ENCODE data around the gene NCK1. TPM values are rescaled to one million over a fixed set of nuclear protein-coding genes. Genes with fewer than 3 reads are reported as not detected.
"Not testable (repeated sequence)": the region's sequence is repeated elsewhere in the genome, so short reads cannot be mapped to it uniquely, and the experiment has no call there.

NCK1 gene
- total and polyA plus RNA-seq, 3 experiments from 2014 or later, result 30.9 to 62.9 (median 33.3) TPM

DNA sequence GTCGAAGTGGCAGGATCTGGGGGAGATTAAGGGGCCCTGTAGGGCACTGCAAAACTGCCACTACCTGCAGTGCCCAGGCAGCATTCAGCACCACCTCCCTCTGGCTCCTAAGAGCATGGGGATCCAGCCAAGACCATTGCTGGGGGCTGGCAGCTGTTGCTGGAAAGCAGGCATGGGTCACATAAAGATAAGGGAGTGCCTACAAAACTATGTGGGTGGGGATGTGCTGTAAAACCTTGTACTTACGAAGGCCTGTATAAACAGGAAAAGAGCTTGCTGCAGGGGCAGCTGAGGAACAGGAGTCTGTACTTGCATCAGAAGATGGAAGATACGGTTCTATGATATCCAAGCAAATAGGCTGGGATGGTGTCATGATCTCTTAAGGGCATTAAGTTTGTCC lies 122.8 kb downstream of the NCK1 start:
- H3K36me3 ChIP-seq (ENCODE audit: insufficient read depth, low read length), result no peaks in the 10 kb centered on the region
- H3K9me3 Mint-ChIP-seq, result no peaks in the 10 kb centered on the region
- H3K27ac Mint-ChIP-seq, result peak overlapping the region in 1 of 8 donors; percentile 72
- no peak for DNase-seq
- no peaks in the 10 kb centered on the region for H3K4me1 ChIP-seq (ENCODE audit: insufficient read depth, low read length)
- no peaks in the 10 kb centered on the region for H3K27me3 ChIP-seq (ENCODE audit: insufficient read depth, low read length, poor library complexity, severe bottlenecking)
- no peaks in the 10 kb centered on the region for H3K27me3 Mint-ChIP-seq
- peaks cover 2 to 13% (median 10%) of the 10 kb centered on the region in 3 donors for H3K36me3 Mint-ChIP-seq
- H3K4me3 ChIP-seq (ENCODE audit: low read length), result no peak overlapping the region
- H3K9me3 ChIP-seq (ENCODE audit: low read length), result no peaks in the 10 kb centered on the region
- ChIA-PET POLR2A (no interaction called here), CTCF (no interaction called here)
- H3K4me1 Mint-ChIP-seq, result no peaks in the 10 kb centered on the region
- H3K4me3 Mint-ChIP-seq, result no peak overlapping the region
- H3K27ac ChIP-seq (ENCODE audit: low read depth, low read length), result no peak overlapping the region

DNA sequence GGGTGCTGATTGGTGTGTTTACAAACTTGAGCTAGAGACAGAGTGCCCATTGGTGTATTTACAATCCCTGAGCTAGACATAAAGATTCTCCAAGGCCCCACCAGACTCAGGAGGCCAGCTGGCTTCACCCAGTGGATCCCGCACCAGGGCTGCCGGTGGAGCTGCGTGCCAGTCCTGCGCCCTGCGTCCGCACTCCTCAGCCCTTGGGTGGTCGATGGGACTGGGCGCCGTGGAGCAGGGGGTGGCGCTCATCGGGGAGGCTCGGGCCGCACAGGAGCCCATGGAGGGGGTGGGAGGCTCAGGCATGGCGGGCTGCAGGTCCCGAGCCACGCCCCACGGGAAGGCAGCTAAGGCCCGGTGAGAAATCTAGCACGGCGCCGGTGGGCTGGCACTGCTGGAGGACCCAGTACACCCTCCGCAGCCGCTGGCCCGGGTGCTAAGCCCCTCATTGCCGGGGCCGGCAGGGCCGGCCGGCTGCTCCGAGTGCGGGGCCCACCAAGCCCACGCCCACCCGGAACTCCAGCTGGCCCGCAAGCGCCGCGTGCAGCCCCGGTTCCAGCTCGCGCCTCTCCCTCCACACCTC lies 125.5 kb downstream of the NCK1 start:
- POLR2A ChIA-PET; H3K4me3 Mint-ChIP-seq; H3K9me3 ChIP-seq (ENCODE audit: low read length); H3K27ac Mint-ChIP-seq; H3K36me3 Mint-ChIP-seq; H3K27me3 Mint-ChIP-seq; H3K4me1 ChIP-seq (ENCODE audit: insufficient read depth, low read length); H3K27me3 ChIP-seq (ENCODE audit: insufficient read depth, low read length, poor library complexity, severe bottlenecking); H3K4me1 Mint-ChIP-seq; H3K27ac ChIP-seq (ENCODE audit: low read depth, low read length); H3K9me3 Mint-ChIP-seq; H3K36me3 ChIP-seq (ENCODE audit: insufficient read depth, low read length); H3K4me3 ChIP-seq (ENCODE audit: low read length); DNase-seq: not testable (repeated sequence)
- CTCF ChIA-PET, result interaction anchor here (2.3 kb wide), 1 partner anchor 26 kb away, joined by 5 read pairs; no protein-coding TSS in a partner anchor

DNA sequence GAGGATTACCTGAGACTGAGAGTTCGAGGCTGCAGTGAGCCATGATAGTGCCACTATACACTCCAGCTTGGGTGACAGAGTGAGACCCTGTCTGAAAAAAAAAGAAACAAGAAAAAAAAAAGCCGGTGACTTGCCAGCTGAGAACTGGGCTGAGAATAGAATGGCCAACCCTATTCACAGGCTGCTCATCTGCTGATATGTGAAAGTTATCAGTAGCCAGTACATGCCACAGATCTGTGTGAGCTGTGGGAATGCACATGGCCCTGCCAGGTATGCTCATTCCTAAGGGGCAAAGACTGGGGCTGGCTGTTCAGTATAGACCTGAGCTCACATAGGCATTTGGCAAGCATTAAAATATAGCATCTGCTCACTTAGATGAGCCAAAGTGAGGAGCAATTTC lies 126.6 kb downstream of the NCK1 start:
- no peaks in the 10 kb centered on the region for H3K9me3 Mint-ChIP-seq
- peak overlapping the region in 1 of 8 donors; percentile 90 for H3K27ac Mint-ChIP-seq
- Histone ChIP-seq H3K4me3 (ENCODE audit: low read length) (no peak overlapping the region), H3K27me3 (ENCODE audit: insufficient read depth, low read length, poor library complexity, severe bottlenecking) (no peaks in the 10 kb centered on the region), H3K4me1 (ENCODE audit: insufficient read depth, low read length) (no peaks in the 10 kb centered on the region), H3K9me3 (ENCODE audit: low read length) (no peaks in the 10 kb centered on the region), H3K27ac (ENCODE audit: low read depth, low read length) (no peak overlapping the region), H3K36me3 (ENCODE audit: insufficient read depth, low read length) (no peaks in the 10 kb centered on the region)
- H3K36me3 Mint-ChIP-seq, result peaks cover 0 to 3% (median 0%) of the 10 kb centered on the region in 3 donors
- no peaks in the 10 kb centered on the region for H3K4me1 Mint-ChIP-seq
- no peaks in the 10 kb centered on the region for H3K27me3 Mint-ChIP-seq
- CTCF ChIA-PET, result no interaction called here
- POLR2A ChIA-PET, result interaction anchor here (0.7 kb wide), 1 partner anchor 920 kb away, joined by 3 read pairs; no protein-coding TSS in a partner anchor
- DNase-seq, result no peak
- H3K4me3 Mint-ChIP-seq, result no peak overlapping the region

DNA sequence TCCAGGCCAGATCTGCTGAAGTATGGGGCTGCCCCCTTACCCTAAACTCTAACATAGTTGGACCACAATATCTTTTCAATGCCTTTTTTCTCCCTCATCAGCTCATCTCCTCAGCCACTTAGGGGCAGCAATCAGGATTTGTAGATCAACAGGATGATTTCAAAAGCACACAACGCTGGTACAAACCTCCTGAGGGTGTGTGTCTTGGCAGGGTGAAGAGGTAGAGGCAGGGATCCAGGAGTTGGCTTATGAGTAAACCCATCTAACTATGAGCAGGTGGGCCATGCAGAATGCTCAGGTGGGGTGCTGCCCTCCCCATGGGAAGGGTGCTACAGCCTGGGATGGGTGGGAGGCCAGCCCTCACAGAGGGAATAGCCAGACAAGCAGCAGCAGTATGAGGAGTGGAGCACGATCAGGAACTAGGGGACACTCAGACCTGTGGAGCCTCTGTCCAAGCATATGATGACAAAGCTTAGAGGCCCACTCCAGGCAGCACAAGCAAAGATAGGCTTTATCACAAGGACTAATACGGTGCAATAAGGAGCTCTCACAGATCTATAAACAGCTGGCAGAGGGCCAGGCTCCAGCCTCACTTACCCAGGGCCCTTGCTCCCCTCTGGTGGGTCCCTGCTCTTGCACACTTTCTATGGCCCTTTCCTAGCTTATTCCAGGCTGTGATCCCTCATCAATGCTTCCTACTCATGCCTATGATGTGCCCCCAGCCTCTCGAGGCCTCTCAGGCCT lies 127.9 kb downstream of the NCK1 start:
- Histone ChIP-seq H3K4me1 (ENCODE audit: insufficient read depth, low read length) (no peaks in the 10 kb centered on the region), H3K36me3 (ENCODE audit: insufficient read depth, low read length) (no peaks in the 10 kb centered on the region), H3K4me3 (ENCODE audit: low read length) (no peak overlapping the region), H3K27ac (ENCODE audit: low read depth, low read length) (no peak overlapping the region), H3K27me3 (ENCODE audit: insufficient read depth, low read length, poor library complexity, severe bottlenecking) (no peaks in the 10 kb centered on the region), H3K9me3 (ENCODE audit: low read length) (no peaks in the 10 kb centered on the region)
- DNase-seq, result no peak
- ChIA-PET CTCF (interaction anchor here (1.2 kb wide), 1 partner anchor 24 kb away, joined by 3 read pairs; no protein-coding TSS in a partner anchor), POLR2A (no interaction called here)
- Mint-ChIP-seq H3K27me3 (no peaks in the 10 kb centered on the region), H3K4me1 (no peaks in the 10 kb centered on the region), H3K4me3 (no peak overlapping the region), H3K36me3 (no peaks in the 10 kb centered on the region), H3K9me3 (no peaks in the 10 kb centered on the region), H3K27ac (no peak overlapping the region)

DNA sequence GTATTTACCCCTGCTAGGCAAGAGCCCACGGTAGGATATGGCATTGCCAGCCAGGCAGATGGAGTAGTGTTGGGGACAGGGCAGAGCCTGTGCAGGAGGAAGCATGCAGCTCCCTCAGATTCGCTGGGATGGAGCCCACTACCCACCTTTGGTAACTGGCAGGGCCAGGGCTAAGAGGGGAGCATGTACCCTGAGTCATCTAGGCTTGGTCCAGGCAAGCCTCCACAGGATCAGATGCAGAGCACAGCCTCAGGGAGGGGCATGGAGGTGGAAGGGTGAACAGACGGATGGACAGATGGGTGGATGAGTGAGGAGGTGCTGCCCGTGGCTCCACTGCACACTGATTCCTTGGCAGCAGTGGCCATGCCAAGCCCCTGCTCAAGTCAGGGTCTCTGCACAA lies 128.8 kb downstream of the NCK1 start:
- no peaks in the 10 kb centered on the region for H3K4me1 Mint-ChIP-seq
- H3K27me3 ChIP-seq (ENCODE audit: insufficient read depth, low read length, poor library complexity, severe bottlenecking), result no peaks in the 10 kb centered on the region
- DNase-seq, result no peak
- H3K27ac Mint-ChIP-seq, result no peak overlapping the region
- no peak overlapping the region for H3K4me3 ChIP-seq (ENCODE audit: low read length)
- H3K36me3 ChIP-seq (ENCODE audit: insufficient read depth, low read length), result no peaks in the 10 kb centered on the region
- no peaks in the 10 kb centered on the region for H3K9me3 Mint-ChIP-seq
- no peaks in the 10 kb centered on the region for H3K27me3 Mint-ChIP-seq
- H3K36me3 Mint-ChIP-seq, result no peaks in the 10 kb centered on the region
- ChIA-PET CTCF (interaction anchor here (1.2 kb wide), 1 partner anchor 23 kb away, joined by 3 read pairs; no protein-coding TSS in a partner anchor), POLR2A (no interaction called here)
- H3K4me3 Mint-ChIP-seq, result no peak overlapping the region
- H3K9me3 ChIP-seq (ENCODE audit: low read length), result no peaks in the 10 kb centered on the region
- H3K27ac ChIP-seq (ENCODE audit: low read depth, low read length), result no peak overlapping the region
- no peaks in the 10 kb centered on the region for H3K4me1 ChIP-seq (ENCODE audit: insufficient read depth, low read length)

DNA sequence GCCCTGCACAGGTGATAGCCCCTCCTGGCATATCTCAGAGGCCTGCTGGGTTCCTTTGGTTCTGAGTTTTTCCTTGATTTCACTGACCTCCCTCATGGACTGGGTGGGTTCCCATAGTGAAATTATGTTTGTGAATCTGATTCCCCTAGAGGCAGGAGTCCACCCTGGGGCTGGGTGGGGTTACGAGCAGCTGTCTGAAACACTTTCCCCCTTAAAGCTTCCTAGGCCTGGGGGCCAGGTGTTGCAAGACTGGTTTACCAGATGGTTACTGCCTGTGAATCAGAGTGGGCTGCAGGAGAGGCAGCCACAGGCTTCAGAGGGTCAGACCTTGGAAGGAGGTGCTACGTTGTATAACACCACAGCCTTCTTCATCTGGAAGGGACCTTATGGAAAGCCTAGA lies 130.1 kb downstream of the NCK1 start:
- Mint-ChIP-seq H3K27me3 (no peaks in the 10 kb centered on the region), H3K36me3 (no peaks in the 10 kb centered on the region), H3K9me3 (no peaks in the 10 kb centered on the region), H3K27ac (peak overlapping the region in 1 of 8 donors; percentile 33), H3K4me1 (no peaks in the 10 kb centered on the region), H3K4me3 (no peak overlapping the region)
- no peaks in the 10 kb centered on the region for H3K27me3 ChIP-seq (ENCODE audit: insufficient read depth, low read length, poor library complexity, severe bottlenecking)
- POLR2A ChIA-PET, result no interaction called here
- no peaks in the 10 kb centered on the region for H3K4me1 ChIP-seq (ENCODE audit: insufficient read depth, low read length)
- no peaks in the 10 kb centered on the region for H3K9me3 ChIP-seq (ENCODE audit: low read length)
- no peak overlapping the region for H3K27ac ChIP-seq (ENCODE audit: low read depth, low read length)
- no peak overlapping the region for H3K4me3 ChIP-seq (ENCODE audit: low read length)
- DNase-seq, result no peak
- no peaks in the 10 kb centered on the region for H3K36me3 ChIP-seq (ENCODE audit: insufficient read depth, low read length)
- CTCF ChIA-PET, result no interaction called here

DNA sequence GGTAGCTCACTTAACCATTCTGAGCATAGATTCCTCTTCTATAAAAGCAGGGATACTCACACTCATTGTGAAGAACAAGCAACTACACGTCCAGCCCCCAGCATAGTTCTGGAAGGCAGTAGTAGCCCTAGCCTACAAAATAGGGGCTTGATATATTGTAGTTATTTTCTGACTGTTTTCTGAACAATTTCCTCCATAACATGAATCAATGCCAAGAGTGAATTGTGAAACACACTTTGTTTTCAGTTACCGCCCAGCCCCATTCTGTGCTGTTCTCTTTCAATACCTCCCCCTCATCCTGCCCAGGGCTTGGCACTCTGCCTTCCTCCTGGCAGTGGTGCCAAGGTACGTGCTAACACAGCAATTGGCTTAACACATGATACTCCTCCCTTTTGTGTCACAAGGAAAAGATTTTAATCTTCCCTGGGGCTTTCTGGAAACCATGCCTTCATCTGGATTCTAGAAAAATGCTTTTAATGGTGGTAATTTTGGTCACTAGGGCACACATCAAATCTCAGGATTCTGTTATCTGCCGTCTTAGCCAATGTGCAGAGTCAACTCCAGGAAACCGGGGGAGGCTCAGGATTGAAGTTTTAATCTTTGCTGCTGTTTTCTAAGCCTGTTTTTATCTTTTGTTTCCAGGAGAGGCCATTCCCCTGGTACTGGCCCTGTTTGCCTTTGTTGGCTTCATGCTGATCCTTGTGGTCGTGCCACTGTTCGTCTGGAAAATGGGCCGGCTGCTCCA lies 132.9 kb downstream of the NCK1 start:
- Mint-ChIP-seq H3K4me1 (no peaks in the 10 kb centered on the region), H3K36me3 (no peaks in the 10 kb centered on the region), H3K27me3 (no peaks in the 10 kb centered on the region), H3K9me3 (no peaks in the 10 kb centered on the region), H3K27ac (peak overlapping the region in 1 of 8 donors; percentile 79), H3K4me3 (no peak overlapping the region)
- no peak overlapping the region for H3K27ac ChIP-seq (ENCODE audit: low read depth, low read length)
- H3K4me1 ChIP-seq (ENCODE audit: insufficient read depth, low read length), result no peaks in the 10 kb centered on the region
- no peak for DNase-seq
- ChIA-PET POLR2A (no interaction called here), CTCF (no interaction called here)
- no peak overlapping the region for H3K4me3 ChIP-seq (ENCODE audit: low read length)
- H3K36me3 ChIP-seq (ENCODE audit: insufficient read depth, low read length), result no peaks in the 10 kb centered on the region
- H3K27me3 ChIP-seq (ENCODE audit: insufficient read depth, low read length, poor library complexity, severe bottlenecking), result no peaks in the 10 kb centered on the region
- H3K9me3 ChIP-seq (ENCODE audit: low read length), result no peaks in the 10 kb centered on the region

DNA sequence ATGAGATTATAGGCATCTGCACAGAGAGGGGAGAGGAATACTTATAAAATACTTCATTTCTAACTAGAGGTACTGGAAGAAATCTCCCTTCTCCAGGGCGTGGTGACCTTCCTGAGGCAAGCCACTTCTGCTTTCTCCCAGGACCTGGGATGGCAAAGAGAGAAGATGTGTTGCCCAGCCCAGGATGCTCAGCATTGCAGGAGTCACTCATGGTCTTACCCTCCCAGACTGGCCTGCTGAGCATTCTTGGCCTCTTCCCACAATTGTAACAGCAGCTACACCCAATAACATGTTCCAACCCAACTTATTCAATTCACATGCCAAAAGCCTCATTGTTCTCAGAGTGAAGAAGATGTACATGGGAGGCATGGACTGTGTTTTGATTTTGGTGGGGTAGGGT lies 133.6 kb downstream of the NCK1 start:
- CTCF ChIA-PET, result no interaction called here
- H3K27ac Mint-ChIP-seq, result no peak overlapping the region
- no peaks in the 10 kb centered on the region for H3K4me1 ChIP-seq (ENCODE audit: insufficient read depth, low read length)

More for the DNA sequence above, 133.6 kb downstream of the NCK1 start:
- Mint-ChIP-seq H3K9me3 (no peaks in the 10 kb centered on the region), H3K4me1 (no peaks in the 10 kb centered on the region), H3K4me3 (no peak overlapping the region), H3K27me3 (no peaks in the 10 kb centered on the region), H3K36me3 (no peaks in the 10 kb centered on the region)
- no peak overlapping the region for H3K4me3 ChIP-seq (ENCODE audit: low read length)
- H3K27ac ChIP-seq (ENCODE audit: low read depth, low read length), result no peak overlapping the region
- H3K36me3 ChIP-seq (ENCODE audit: insufficient read depth, low read length), result no peaks in the 10 kb centered on the region
- POLR2A ChIA-PET, result no interaction called here
- no peaks in the 10 kb centered on the region for H3K27me3 ChIP-seq (ENCODE audit: insufficient read depth, low read length, poor library complexity, severe bottlenecking)
- H3K9me3 ChIP-seq (ENCODE audit: low read length), result no peaks in the 10 kb centered on the region
- no peak for DNase-seq
